Activated CD8-positive, alpha-beta T cell treated with anti-CD3 and anti-CD28 coated beads for 36 hours (primary cell): ENCODE measurements around the gene EGFR. TPM values are rescaled to one million over a fixed set of nuclear protein-coding genes. Genes with fewer than 3 reads are reported as not detected.

Experiments used
- ATAC-seq: fragments of 200-7000 bp; cut with Tn5 transposase; one replicate; pipeline ENCODE4 v1.10.0; 2021; ENCODE audit warnings: mild to moderate bottlenecking, moderate library complexity
- CTCF ChIA-PET: fragments of 350-600 bp; sonication (Branson Sonifier 250); formaldehyde crosslinking; loops from one replicate; lab custom pipeline; 2021; ENCODE audit warnings: antibody characterized with exemption; lab: Charles Lee
- POLR2A ChIA-PET: fragments of 350-600 bp; sonication (Branson Sonifier 250); formaldehyde crosslinking; loops from one replicate; lab custom pipeline; 2021; ENCODE audit warnings: antibody characterized with exemption; lab: Charles Lee
- DNase-seq: peaks from one replicate; pipeline ENCODE4 v3.0.0-alpha.2; 2020
- H3K27ac Mint-ChIP-seq: one replicate; pipeline ENCODE4 v1.8.0; 2021; ENCODE audit warnings: mild to moderate bottlenecking, mixed read lengths
- H3K27me3 Mint-ChIP-seq: one replicate; pipeline ENCODE4 v1.8.0; 2021; ENCODE audit warnings: mixed read lengths
- H3K36me3 Mint-ChIP-seq: one replicate; pipeline ENCODE4 v1.8.0; 2021; ENCODE audit warnings: low read depth, mixed read lengths
- H3K4me1 Mint-ChIP-seq: one replicate; pipeline ENCODE4 v1.8.0; 2021; ENCODE audit warnings: low read depth, mixed read lengths
- H3K4me3 Mint-ChIP-seq: one replicate; pipeline ENCODE4 v1.8.0; 2021; ENCODE audit warnings: mild to moderate bottlenecking, moderate library complexity, mixed read lengths
- H3K9me3 Mint-ChIP-seq: one replicate; pipeline ENCODE4 v1.8.0; 2021; ENCODE audit warnings: mixed read lengths
- CTCF ChIP-seq: fragments of 200-600 bp; IDR thresholded peaks from one replicate; pipeline ENCODE4 v1.8.0; 2022; ENCODE audit warnings: antibody characterized with exemption, mild to moderate bottlenecking
- intact Hi-C: fragments of 100-400 bp; cut with micrococcal nuclease; formaldehyde crosslinking; loops from one replicate; pipeline ENCODE4 v1.10.0; 2022
- total RNA-seq, 2 experiments: library from RNA; stranded (reverse); gene quantifications; one replicate each; pipeline ENCODE4 v1.2.3, GENCODE V29; 2021

EGFR gene
- total RNA-seq, 2 experiments from 2014 or later: not detected

DNA sequence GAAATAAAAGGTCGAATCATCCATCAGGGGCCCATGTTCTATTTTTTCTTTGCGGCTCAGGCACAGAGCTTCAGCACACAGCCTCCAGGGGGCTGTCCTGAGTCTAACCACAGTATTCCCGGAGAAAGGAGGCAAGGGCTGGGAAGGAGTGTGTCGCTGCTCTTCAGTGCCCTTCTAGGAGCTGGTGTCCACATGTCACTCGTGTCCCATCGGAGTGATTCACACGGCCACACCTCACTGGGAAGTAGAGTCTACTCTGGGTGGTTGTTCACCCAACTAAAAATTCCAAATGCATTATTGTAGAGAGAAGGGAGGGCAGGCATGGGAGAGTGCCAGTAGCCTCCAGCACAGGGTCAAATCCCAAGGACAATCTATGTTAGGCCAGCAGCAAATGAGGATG is 231.5 kb downstream of the EGFR start:
- POLR2A ChIA-PET: no interaction called here
- no peak for TF ChIP-seq CTCF
- Mint-ChIP-seq H3K27ac (no peak overlapping the region), H3K4me1 (peaks cover 1% of the 10 kb centered on the region), H3K36me3 (no peaks in the 10 kb centered on the region), H3K27me3 (peaks cover 30% of the 10 kb centered on the region), H3K9me3 (no peaks in the 10 kb centered on the region), H3K4me3 (no peak overlapping the region)
- intact Hi-C loops: no loop called here
- DNase-seq: no peak
- no peak for ATAC-seq
- CTCF ChIA-PET: no interaction called here

GRCh38 chr7:55251313-55251712 is 232.5 kb downstream of the EGFR start:
- intact Hi-C loops: no loop called here
- Mint-ChIP-seq H3K4me1 (peaks cover 3% of the 10 kb centered on the region), H3K27me3 (peaks cover 36% of the 10 kb centered on the region), H3K27ac (no peak overlapping the region), H3K9me3 (no peaks in the 10 kb centered on the region), H3K36me3 (no peaks in the 10 kb centered on the region), H3K4me3 (no peak overlapping the region)
- ChIA-PET CTCF (interaction anchor here (5.6 kb wide), 1 partner anchor 476 kb away, joined by 135 read pairs; no protein-coding TSS in a partner anchor), POLR2A (no interaction called here)
- TF ChIP-seq CTCF: no peak
- ATAC-seq (no peak), DNase-seq (no peak)

DNA sequence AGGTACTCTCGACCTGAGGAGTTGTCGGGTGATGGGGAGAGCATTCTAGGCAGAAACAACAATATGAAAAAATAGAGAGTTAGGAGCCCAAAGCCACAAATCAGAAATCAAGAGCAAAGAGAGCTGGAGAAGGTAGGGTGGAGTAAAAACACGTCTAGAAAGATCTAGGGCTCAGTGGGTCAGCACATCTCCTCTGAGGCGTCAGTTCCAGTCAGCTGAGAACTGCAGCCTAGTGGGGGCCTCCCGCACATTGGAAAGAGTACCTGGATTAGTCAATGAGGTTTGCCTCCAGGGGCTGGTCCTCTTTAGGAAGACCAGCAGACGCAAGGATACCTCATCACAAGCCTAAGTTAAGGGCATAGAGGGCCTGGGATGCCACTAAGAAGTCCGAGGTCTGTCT is 233.1 kb downstream of the EGFR start:
- Mint-ChIP-seq H3K4me1 (peaks cover 3% of the 10 kb centered on the region), H3K4me3 (no peak overlapping the region), H3K27ac (no peak overlapping the region), H3K27me3 (peaks cover 41% of the 10 kb centered on the region), H3K36me3 (no peaks in the 10 kb centered on the region), H3K9me3 (no peaks in the 10 kb centered on the region)
- intact Hi-C loops: no loop called here
- TF ChIP-seq CTCF: no peak
- ATAC-seq: no peak
- ChIA-PET CTCF (interaction anchor here (0.7 to 5.6 kb wide), 2 partner anchors 119 to 476 kb away, joined by 3 to 135 read pairs; no protein-coding TSS in a partner anchor), POLR2A (no interaction called here)
- DNase-seq: no peak

GRCh38 chr7:55252386-55252785 is 233.6 kb downstream of the EGFR start:
- no peak for TF ChIP-seq CTCF
- POLR2A ChIA-PET: no interaction called here
- peaks cover 3% of the 10 kb centered on the region for H3K4me1 Mint-ChIP-seq
- no peaks in the 10 kb centered on the region for H3K36me3 Mint-ChIP-seq
- ATAC-seq: no peak
- no peaks in the 10 kb centered on the region for H3K9me3 Mint-ChIP-seq
- peaks cover 44% of the 10 kb centered on the region for H3K27me3 Mint-ChIP-seq
- intact Hi-C loops: no loop called here
- H3K4me3 Mint-ChIP-seq: no peak overlapping the region
- CTCF ChIA-PET: interaction anchor here (0.7 to 5.6 kb wide), 2 partner anchors 119 to 477 kb away, joined by 3 to 135 read pairs; no protein-coding TSS in a partner anchor
- H3K27ac Mint-ChIP-seq: no peak overlapping the region
- no peak for DNase-seq

DNA sequence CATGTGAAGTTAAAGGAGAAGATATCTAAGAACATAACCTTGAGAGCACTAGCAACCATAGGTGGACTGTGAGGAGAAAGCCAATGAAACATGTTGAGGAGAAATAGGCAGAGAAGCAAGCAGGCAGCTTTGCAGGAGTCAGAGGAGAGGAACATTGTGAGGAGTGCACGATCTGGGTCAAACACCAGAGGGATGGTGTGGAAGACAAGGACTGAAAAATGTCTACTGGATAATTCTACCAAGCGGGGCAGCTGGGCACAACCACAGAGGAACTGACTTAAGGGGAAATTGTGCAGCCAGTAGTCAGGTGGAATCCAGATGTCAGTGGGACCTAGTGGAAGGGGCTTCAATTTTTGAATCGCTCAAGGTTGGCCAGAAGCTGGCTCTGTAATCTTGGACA is 234.4 kb downstream of the EGFR start:
- Mint-ChIP-seq H3K27me3 (peaks cover 44% of the 10 kb centered on the region), H3K36me3 (no peaks in the 10 kb centered on the region)
- POLR2A ChIA-PET: no interaction called here

More for the DNA sequence above, 234.4 kb downstream of the EGFR start:
- no peaks in the 10 kb centered on the region for H3K9me3 Mint-ChIP-seq
- no peak for TF ChIP-seq CTCF
- intact Hi-C loops: no loop called here
- no peak overlapping the region for H3K27ac Mint-ChIP-seq
- H3K4me3 Mint-ChIP-seq: no peak overlapping the region
- DNase-seq: no peak
- H3K4me1 Mint-ChIP-seq: peaks cover 3% of the 10 kb centered on the region
- CTCF ChIA-PET: interaction anchor here (2.7 to 5.6 kb wide), 4 partner anchors 13 to 478 kb away, joined by 12 to 135 read pairs (median 44); no protein-coding TSS in a partner anchor
- ATAC-seq: no peak
